H1 (cell line): Measurements from ENCODE around the gene TEAD1. TPM values are rescaled to one million over a fixed set of nuclear protein-coding genes. Genes with fewer than 3 reads are reported as not detected.

Source experiments
- CTCF ChIA-PET: fragments of 300-600 bp; sonication (Branson Sonifier 250); formaldehyde crosslinking; loops from one replicate; lab custom pipeline; 2021; ENCODE audit not compliant: partially characterized antibody; lab: Charles Lee
- POLR2A ChIA-PET: fragments of 300-600 bp; sonication (Branson Sonifier 250); formaldehyde crosslinking; loops from one replicate; lab custom pipeline; 2021; ENCODE audit warnings: inconsistent platforms; ENCODE audit not compliant: partially characterized antibody; lab: Charles Lee
- DNase-seq, 2 experiments: peaks; one replicate each; pipeline versions ENCODE4 v3.0.0 to v3.0.0-alpha.2; 2010 to 2022; ENCODE audit warnings: low spot score in 2 of 2, low read depth in 1 of 2, mixed read lengths in 1 of 2
- FAIRE-seq: peaks from 2 replicates; lab custom pipeline; 2011; peaks lifted over from hg19 to GRCh38; lab: Jason Lieb, UNC
- H2AFZ ChIP-seq: 2 replicates; pipeline ENCODE4 v1.8.1; 2012; ENCODE audit warnings: low read length, inconsistent platforms
- H2AK5ac ChIP-seq: 2 replicates; pipeline ENCODE4 v1.6.1; 2013; ENCODE audit warnings: low read depth, low read length
- H2BK120ac ChIP-seq: replicated peaks from 2 replicates; pipeline ENCODE3; 2013; ENCODE audit warnings: low read depth, low read length, inconsistent platforms
- H2BK12ac ChIP-seq: 2 replicates; pipeline ENCODE4 v1.6.1; 2013; ENCODE audit warnings: low read depth, low read length
- H2BK15ac ChIP-seq: 2 replicates; pipeline ENCODE4 v1.6.1; 2013; ENCODE audit warnings: low read length
- H2BK20ac ChIP-seq: 2 replicates; pipeline ENCODE4 v1.6.1; 2013; ENCODE audit warnings: low read length
- H2BK5ac ChIP-seq: 2 replicates; pipeline ENCODE4 v1.6.1; 2013; ENCODE audit warnings: low read depth, low read length
- H3K14ac ChIP-seq: 2 replicates; pipeline ENCODE4 v1.6.1; 2013; ENCODE audit warnings: inconsistent platforms; ENCODE audit not compliant: insufficient read length
- H3K18ac ChIP-seq: 2 replicates; pipeline ENCODE4 v1.6.1; 2013; ENCODE audit warnings: low read length; ENCODE audit errors: extremely low read depth
- H3K23ac ChIP-seq: 2 replicates; pipeline ENCODE4 v1.6.1; 2013; ENCODE audit warnings: inconsistent platforms; ENCODE audit not compliant: insufficient read length
- H3K23me2 ChIP-seq: 2 replicates; pipeline ENCODE4 v1.6.1; 2013; ENCODE audit warnings: low read depth, low read length
- H3K27ac ChIP-seq: 2 replicates; pipeline ENCODE4 v1.6.1; 2011; ENCODE audit warnings: low read depth, low read length, inconsistent platforms
- H3K27me3 ChIP-seq, 4 experiments: replicated peaks in 1 of 4; 1 replicate in 1 of 4; 2 replicates in 3 of 4; pipeline versions ENCODE4 v1.6.1 to v1.8.1; 2011 to 2013; ENCODE audit warnings: low read length in 3 of 4, mild to moderate bottlenecking in 3 of 4, inconsistent platforms in 2 of 4, mixed read lengths in 2 of 4, moderate library complexity in 1 of 4; ENCODE audit not compliant: control insufficient read depth in 3 of 4, insufficient read depth in 3 of 4; ENCODE audit errors: extremely low read depth in 1 of 4
- H3K36me3 ChIP-seq, 4 experiments: 2 replicates each; pipeline versions ENCODE4 v1.6.1 to v1.8.1; 2011 to 2013; ENCODE audit warnings: mild to moderate bottlenecking in 4 of 4, low read length in 3 of 4, moderate library complexity in 2 of 4, control low read depth in 1 of 4, inconsistent platforms in 1 of 4; ENCODE audit not compliant: insufficient read depth in 4 of 4, control insufficient read depth in 2 of 4
- H3K4ac ChIP-seq: replicated peaks from 2 replicates; pipeline ENCODE3; 2013; ENCODE audit warnings: low read length, low read depth, mixed read lengths, inconsistent platforms; ENCODE audit not compliant: insufficient read length
- H3K4me1 ChIP-seq, 4 experiments: replicated peaks in 1 of 4; 1 replicate in 1 of 4; 2 replicates in 3 of 4; pipeline versions ENCODE4 v1.6.1 to v1.8.1; 2011 to 2013; ENCODE audit warnings: low read length in 3 of 4, inconsistent platforms in 2 of 4, mixed read lengths in 1 of 4; ENCODE audit not compliant: insufficient read depth in 4 of 4, control insufficient read depth in 3 of 4
- H3K4me2 ChIP-seq, 2 experiments: 2 replicates each; pipeline versions ENCODE4 v1.6.1 to v1.8.1; 2011 to 2013; ENCODE audit warnings: low read depth in 2 of 2, low read length in 2 of 2, control low read depth in 1 of 2, inconsistent platforms in 1 of 2, mild to moderate bottlenecking in 1 of 2; ENCODE audit not compliant: insufficient read depth in 1 of 2
- H3K4me3 ChIP-seq, 4 experiments: fragments of 200-600, 300-600 bp in 1 of 4; sonication (generic), shearing (Covaris generic), sonication (Bioruptor Twin) in 1 of 4; 2 replicates each; pipeline versions ENCODE4 v1.5.1 to v1.8.1; 2011 to 2016; ENCODE audit warnings: low read length in 4 of 4, low read depth in 3 of 4, control low read depth in 2 of 4, inconsistent platforms in 2 of 4, mild to moderate bottlenecking in 2 of 4, mixed read lengths in 1 of 4, moderate library complexity in 1 of 4; ENCODE audit not compliant: insufficient read depth in 2 of 4; ENCODE audit errors: extremely low read depth in 1 of 4
- H3K56ac ChIP-seq: replicated peaks from 2 replicates; pipeline ENCODE3; 2013; ENCODE audit warnings: low read depth, mild to moderate bottlenecking, mixed read lengths, low read length, inconsistent platforms; ENCODE audit not compliant: insufficient read length
- H3K79me1 ChIP-seq: 2 replicates; pipeline ENCODE4 v1.6.1; 2013; ENCODE audit warnings: low read depth, low read length, control low read depth
- H3K79me2 ChIP-seq, 2 experiments: 2 replicates each; pipeline versions ENCODE4 v1.6.1 to v1.8.1; 2012 to 2013; ENCODE audit warnings: low read length in 2 of 2, mild to moderate bottlenecking in 2 of 2, inconsistent platforms in 1 of 2; ENCODE audit not compliant: insufficient read depth in 2 of 2, control insufficient read depth in 1 of 2
- H3K9ac ChIP-seq, 4 experiments: replicated peaks in 1 of 4; 1 replicate in 1 of 4; 2 replicates in 3 of 4; pipeline versions ENCODE4 v1.6.1 to v1.8.1; 2011 to 2013; ENCODE audit warnings: low read depth in 3 of 4, low read length in 3 of 4, control low read depth in 2 of 4, mild to moderate bottlenecking in 2 of 4, moderate library complexity in 2 of 4, inconsistent platforms in 1 of 4; ENCODE audit errors: extremely low read depth in 1 of 4
- H3K9me3 ChIP-seq, 2 experiments: 2 replicates each; pipeline versions ENCODE4 v1.6.1 to v1.8.1; 2012 to 2013; ENCODE audit warnings: mild to moderate bottlenecking in 2 of 2, moderate library complexity in 2 of 2, control low read depth in 1 of 2, inconsistent platforms in 1 of 2, low read depth in 1 of 2, low read length in 1 of 2, mixed read lengths in 1 of 2; ENCODE audit not compliant: insufficient read depth in 2 of 2
- H4K20me1 ChIP-seq, 2 experiments: replicated peaks in 1 of 2; 2 replicates each; pipeline versions ENCODE3 to v1.8.1; 2011 to 2013; ENCODE audit warnings: inconsistent platforms in 2 of 2, low read length in 2 of 2, mild to moderate bottlenecking in 1 of 2; ENCODE audit not compliant: insufficient read depth in 2 of 2, control insufficient read depth in 1 of 2
- H4K5ac ChIP-seq: 2 replicates; pipeline ENCODE4 v1.6.1; 2013; ENCODE audit warnings: low read length, low read depth, mixed read lengths, inconsistent platforms; ENCODE audit not compliant: insufficient read length
- H4K8ac ChIP-seq: 2 replicates; pipeline ENCODE4 v1.8.0; 2013; ENCODE audit warnings: mild to moderate bottlenecking, moderate library complexity, low read length, inconsistent platforms; ENCODE audit not compliant: insufficient read depth; ENCODE audit errors: extremely low read depth
- H4K91ac ChIP-seq: replicated peaks from 2 replicates; pipeline ENCODE3; 2013; ENCODE audit warnings: low read length, mixed read lengths, inconsistent platforms; ENCODE audit not compliant: insufficient read length
- BRCA1 ChIP-seq: IDR thresholded peaks from 2 replicates; pipeline ENCODE4 v1.6.1; 2012; ENCODE audit warnings: low read depth, low read length, improper control_type of control experiment
- FOSL1 ChIP-seq: IDR thresholded peaks from 2 replicates; pipeline ENCODE4 v1.6.1; 2011; ENCODE audit warnings: mild to moderate bottlenecking, low read depth, low read length, moderate library complexity; ENCODE audit not compliant: insufficient read depth
- GTF2F1 ChIP-seq: IDR thresholded peaks from 2 replicates; pipeline ENCODE4 v1.6.1; 2012; ENCODE audit warnings: low read depth, low read length, improper control_type of control experiment, borderline replicate concordance
- MAFK ChIP-seq: IDR thresholded peaks from 2 replicates; pipeline ENCODE4 v1.6.1; 2012; ENCODE audit warnings: low read depth, mild to moderate bottlenecking, improper control_type of control experiment, low read length
- PHF8 ChIP-seq: fragments of 200-600 bp; sonication (generic); conservative IDR thresholded peaks from 2 replicates; pipeline ENCODE4 v1.7.1; 2012; ENCODE audit warnings: low read depth, mild to moderate bottlenecking, inconsistent platforms, low read length, moderate library complexity
- RXRA ChIP-seq: IDR thresholded peaks from 2 replicates; pipeline ENCODE4 v1.6.1; 2011; ENCODE audit warnings: low read depth, mild to moderate bottlenecking, low read length, moderate library complexity; ENCODE audit not compliant: insufficient read depth
- TBP ChIP-seq: IDR thresholded peaks from 2 replicates; pipeline ENCODE4 v1.6.1; 2011; ENCODE audit warnings: low read depth, low read length, improper control_type of control experiment
- WGBS, 2 experiments: shearing (Covaris generic) in 1 of 2; methylation state at CpG; one replicate each; pipeline versions ENCODE4 v1.1.6 to v1.1.7; 2013 to 2015; ENCODE audit warnings: low lambda C conversion rate in 2 of 2, mixed read lengths in 2 of 2, inconsistent platforms in 1 of 2, low coverage in 1 of 2, missing lambda C conversion rate in 1 of 2; ENCODE audit not compliant: insufficient replicate concordance in 2 of 2, insufficient coverage in 1 of 2, insufficient read length in 1 of 2; ENCODE audit errors: extremely low coverage in 1 of 2, missing lambda C conversion rate in 1 of 2; 5-methylcytosine and 5-hydroxymethylcytosine counted together
- polyA plus RNA-seq, 7 experiments: library from polyadenylated mRNA; depleted of rRNA in 3 of 7; stranded (reverse) in 5 of 7; unstranded in 2 of 7; fragments of >200 nt in 5 of 7; fragments of 200-250 nt in 2 of 7; gene quantifications; 1 replicate in 5 of 7; 2 replicates in 1 of 7; 4 replicates in 1 of 7; pipeline versions ENCODE4 v1.2.1 to v1.2.3, GENCODE V29; 2011 to 2013; ENCODE audit warnings: missing spikeins in 2 of 7, mixed read lengths in 2 of 7
- total RNA-seq: library from RNA; stranded (reverse); fragmentation: NEBNext Ultra II Directional; extraction: Animal tissue kit (Norgen Biotek cat#: 25700); gene quantifications from 2 replicates; pipeline ENCODE4 v1.2.1, GENCODE V29; 2021

TEAD1 gene
- total and polyA plus RNA-seq, 2 of the 8 experiments (the other 6 are each of a cell fraction or from before 2014, with no cell fraction given) = 15.6 to 67.4 TPM

DNA sequence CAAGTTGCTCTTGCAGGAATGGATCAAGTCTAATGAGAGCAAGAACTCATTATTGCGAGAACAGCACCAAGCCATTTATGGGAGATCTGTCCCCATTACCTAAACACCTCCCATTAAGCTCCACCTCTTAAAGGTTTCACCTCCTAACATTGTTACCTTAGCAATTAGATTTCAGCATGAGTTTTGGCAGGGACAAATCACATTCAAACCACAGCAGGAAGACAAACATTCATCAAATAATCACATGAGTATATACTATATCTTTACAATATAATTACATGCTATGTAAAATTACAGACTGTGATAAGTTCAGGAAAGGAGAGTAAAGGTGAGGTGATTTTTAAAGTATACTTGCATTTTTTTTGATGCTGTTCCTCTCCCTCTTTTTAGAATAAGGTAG lies 6.6 kb upstream of the TEAD1 start:
- H3K4me1 ChIP-seq = no peaks in the 10 kb centered on the region
- no peak overlapping the region for H2BK20ac ChIP-seq
- no peaks in the 10 kb centered on the region for H3K9me3 ChIP-seq
- H3K4me2 ChIP-seq = no peak overlapping the region
- no peaks in the 10 kb centered on the region for H4K20me1 ChIP-seq
- H3K18ac ChIP-seq = no peak overlapping the region
- no peaks in the 10 kb centered on the region for H3K79me1 ChIP-seq
- no peak overlapping the region for H3K9ac ChIP-seq
- no peak for DNase-seq
- H3K56ac ChIP-seq = no peak overlapping the region
- POLR2A ChIA-PET = no interaction called here
- 88% methylated on average over 1 of the region's 1 CpG; no CpG with 5 or more reads in 1 of the 2 experiments for WGBS, 2 experiments
- no peak overlapping the region for H3K14ac ChIP-seq
- no peaks in the 10 kb centered on the region for H3K23me2 ChIP-seq
- CTCF ChIA-PET = interaction anchor here (0.7 to 1.7 kb wide), 5 partner anchors 16 to 379 kb away, joined by 3 to 5 read pairs (median 4); no protein-coding TSS in a partner anchor
- no peak overlapping the region for H4K91ac ChIP-seq
- TF ChIP-seq FOSL1 (no peak), PHF8 (no peak), GTF2F1 (no peak), RXRA (no peak), MAFK (no peak), TBP (no peak), BRCA1 (no peak)
- FAIRE-seq = no peak
- no peak overlapping the region for H2BK5ac ChIP-seq
- H3K27ac ChIP-seq = no peak overlapping the region
- H2BK120ac ChIP-seq = no peak overlapping the region
- no peak overlapping the region for H2BK12ac ChIP-seq
- no peak overlapping the region for H2AK5ac ChIP-seq
- no peak overlapping the region for H3K4me3 ChIP-seq
- H4K5ac ChIP-seq = no peak overlapping the region
- H3K23ac ChIP-seq = no peak overlapping the region
- H3K4ac ChIP-seq = no peak overlapping the region
- no peak overlapping the region for H2BK15ac ChIP-seq
- H4K8ac ChIP-seq = no peak overlapping the region
- H3K36me3 ChIP-seq = no peaks in the 10 kb centered on the region
- no peaks in the 10 kb centered on the region for H3K27me3 ChIP-seq
- H3K79me2 ChIP-seq = no peaks in the 10 kb centered on the region
- H2AFZ ChIP-seq = no peak overlapping the region
